HL-60/S4 treated with retinoic acid at 250 ng/mL for 4 days and 3 days (cell line): ENCODE data around the gene MMP15.
"Not testable (repeated sequence)": the region's sequence is repeated elsewhere in the genome, so short reads cannot be mapped to it uniquely, and the experiment has no call there.

ENCODE experiments used
- in situ Hi-C: fragments of 300-500 bp; cut with MboI; formaldehyde crosslinking; loops from 2 replicates; pipeline ENCODE4 v1.7.0; 2022; ENCODE audit warnings: low sequenced_read_pairs

MMP15 gene

GRCh38 chr16:58084635-58085034 is 59.1 kb downstream of the MMP15 start:
- in situ Hi-C loops, result no loop called here

- in situ Hi-C loops, result no loop called here
Observed at GRCh38 chr16:58085171-58085570, 59.6 kb downstream of the MMP15 start.

DNA sequence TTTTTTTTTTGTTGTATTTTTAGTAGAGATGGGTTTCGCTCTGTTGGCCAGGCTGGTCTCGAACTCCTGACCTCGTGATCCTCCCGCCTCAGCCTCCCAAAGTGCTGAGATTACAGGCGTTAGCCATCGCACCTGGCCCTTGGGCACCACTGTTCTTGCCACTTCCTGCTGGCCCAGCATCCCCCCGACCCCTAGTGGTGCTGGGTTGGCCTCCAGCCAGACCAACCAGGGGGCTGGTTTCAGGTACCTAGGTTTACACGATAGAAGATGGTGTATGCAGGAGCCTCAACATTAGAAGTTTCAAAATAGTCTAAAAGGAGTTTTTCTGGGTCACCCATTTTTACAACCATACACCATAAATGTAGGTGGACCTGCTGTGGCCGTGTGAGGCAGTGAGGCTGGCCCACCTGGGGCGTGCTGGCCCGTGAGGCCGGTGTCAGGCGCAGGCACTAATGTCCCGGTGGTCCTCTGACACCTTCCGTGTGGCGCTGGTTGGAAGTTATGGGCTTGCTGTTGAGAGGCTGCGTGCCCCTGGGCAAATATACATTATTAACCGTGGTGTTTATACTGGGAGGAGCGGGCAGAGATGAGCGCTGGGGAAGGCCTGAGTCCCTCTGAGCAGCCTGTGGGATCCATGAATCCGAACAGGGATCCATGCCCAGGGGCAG is 60.2 kb downstream of the MMP15 start:
- in situ Hi-C loops, result no loop called here

GRCh38 chr16:58086381-58087208 is 61.0 kb downstream of the MMP15 start:
- in situ Hi-C loops, result no loop called here

DNA sequence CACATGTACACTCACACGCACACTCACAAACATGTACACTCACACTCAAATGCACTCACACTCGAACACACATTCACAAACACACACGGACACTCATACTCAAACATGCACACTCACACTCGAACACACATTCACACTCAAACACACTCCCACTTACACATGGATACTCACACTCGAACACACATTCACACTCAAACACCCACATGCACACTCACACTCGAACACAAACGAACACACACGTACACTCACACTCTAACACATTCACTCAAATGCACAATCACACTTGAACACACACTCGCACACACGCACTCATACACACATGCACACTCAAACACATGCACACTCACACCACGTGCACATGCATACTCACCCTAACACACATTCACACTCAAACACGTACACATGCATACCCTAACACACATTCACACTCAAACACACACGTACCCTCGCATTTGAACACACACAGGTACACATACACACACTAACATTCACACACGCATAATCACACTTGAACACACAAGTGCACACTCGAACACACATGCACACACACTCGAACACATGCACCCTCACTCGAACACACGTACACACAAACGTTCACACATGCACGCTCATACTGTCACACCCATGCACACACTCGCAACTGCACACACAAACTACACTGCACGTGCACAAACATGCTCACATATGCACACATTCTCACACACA is 61.8 kb downstream of the MMP15 start:
- in situ Hi-C loops, result no loop called here

- in situ Hi-C loops, result no loop called here
Observed at GRCh38 chr16:58088091-58088490, 62.5 kb downstream of the MMP15 start.

DNA sequence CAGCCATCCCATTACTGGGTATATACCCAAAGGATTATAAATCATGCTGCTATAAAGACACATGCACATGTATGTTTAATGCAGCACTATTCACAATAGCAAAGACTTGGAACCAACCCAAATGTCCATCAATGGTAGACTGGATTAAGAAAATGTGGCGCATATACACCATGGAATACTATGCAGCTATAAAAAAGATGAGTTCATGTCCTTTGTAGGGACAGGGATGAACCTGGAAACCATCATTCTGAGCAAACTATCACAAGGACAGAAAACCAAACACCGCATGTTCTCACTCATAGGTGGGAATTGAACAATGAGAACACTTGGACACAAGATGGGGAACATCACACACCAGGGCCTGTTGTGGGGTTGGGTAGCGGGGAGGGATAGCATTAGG is 64.8 kb downstream of the MMP15 start:
- in situ Hi-C loops, result not testable (repeated sequence)

GRCh38 chr16:58094026-58094425 is 68.5 kb downstream of the MMP15 start:
- in situ Hi-C loops, result no loop called here

GRCh38 chr16:58094791-58095574 is 69.4 kb downstream of the MMP15 start:
- in situ Hi-C loops, result no loop called here

- in situ Hi-C loops, result not testable (repeated sequence)
Observed at GRCh38 chr16:58095575-58095960, 70.0 kb downstream of the MMP15 start.

DNA sequence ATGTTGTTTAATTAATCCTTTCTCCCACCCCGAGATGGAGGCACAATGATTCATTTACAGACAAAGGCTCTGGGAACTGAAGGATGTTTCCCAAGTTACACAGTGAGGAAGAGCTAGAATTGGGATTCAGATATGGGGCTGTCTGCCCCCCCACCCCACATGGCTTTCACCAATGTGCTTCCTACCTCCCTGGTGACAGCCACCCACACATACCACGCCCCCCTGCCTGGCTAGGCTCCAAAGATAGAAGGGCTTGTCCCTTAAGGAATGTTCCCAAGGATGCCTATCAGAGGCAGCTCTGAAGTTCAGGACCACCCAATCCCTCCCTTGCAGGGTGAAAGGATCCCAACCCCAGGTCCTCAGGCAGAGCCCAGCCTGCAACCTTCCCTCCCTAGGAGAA is 70.7 kb downstream of the MMP15 start:
- in situ Hi-C loops, result no loop called here
